GM23338 (cell line): Measurements from ENCODE around the gene RIN3.

ENCODE experiments used
- CREB1 ChIP-seq: fragments of 250-450 bp; sonication (Bioruptor Pico); IDR thresholded peaks from 2 replicates; pipeline ENCODE4 v1.5.0; 2020; ENCODE audit warnings: low read depth, mild to moderate bottlenecking, moderate library complexity
- EZH2 ChIP-seq: fragments of 200-600 bp; sonication (generic); IDR thresholded peaks from one replicate; pipeline ENCODE4 v1.8.0; 2017; ENCODE audit warnings: antibody characterized with exemption, mild to moderate bottlenecking, low read depth; ENCODE audit not compliant: unreplicated experiment
- JUNB ChIP-seq: IDR thresholded peaks from one replicate; pipeline ENCODE4 v1.6.1; 2016; ENCODE audit warnings: antibody characterized with exemption; ENCODE audit not compliant: unreplicated experiment
- POLR2AphosphoS5 ChIP-seq: IDR thresholded peaks from 2 replicates; pipeline ENCODE4 v1.6.1; 2016; ENCODE audit warnings: antibody characterized with exemption, low read depth
- TF ChIP-seq, protein P1 (sequence below), 2 experiments: fragments of 200-600 bp in 1 of 2; sonication (generic) in 1 of 2; conservative IDR thresholded peaks; 2 replicates each; pipeline versions ENCODE4 v1.5.1 to v1.6.1; 2016 to 2017; ENCODE audit warnings: antibody characterized with exemption in 2 of 2, low read depth in 2 of 2, mild to moderate bottlenecking in 2 of 2, moderate library complexity in 1 of 2

DNA sequence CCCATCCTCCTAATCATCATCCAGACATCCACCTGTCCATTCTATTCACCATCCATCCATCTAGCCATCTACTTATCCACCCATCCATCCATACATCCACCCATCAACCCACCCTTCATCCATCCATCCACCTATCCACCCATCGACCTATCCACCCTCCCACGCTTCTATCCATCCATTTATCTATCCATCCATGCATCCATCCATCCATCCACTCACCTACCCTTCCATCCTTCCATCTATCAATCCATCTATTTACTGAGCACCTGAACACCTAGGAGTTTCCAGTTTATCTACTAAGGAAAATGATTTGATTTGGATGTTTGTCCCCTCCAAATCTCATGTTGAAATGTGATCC, 7.5 kb downstream of the RIN3 start:
- TF ChIP-seq, protein P1, sequence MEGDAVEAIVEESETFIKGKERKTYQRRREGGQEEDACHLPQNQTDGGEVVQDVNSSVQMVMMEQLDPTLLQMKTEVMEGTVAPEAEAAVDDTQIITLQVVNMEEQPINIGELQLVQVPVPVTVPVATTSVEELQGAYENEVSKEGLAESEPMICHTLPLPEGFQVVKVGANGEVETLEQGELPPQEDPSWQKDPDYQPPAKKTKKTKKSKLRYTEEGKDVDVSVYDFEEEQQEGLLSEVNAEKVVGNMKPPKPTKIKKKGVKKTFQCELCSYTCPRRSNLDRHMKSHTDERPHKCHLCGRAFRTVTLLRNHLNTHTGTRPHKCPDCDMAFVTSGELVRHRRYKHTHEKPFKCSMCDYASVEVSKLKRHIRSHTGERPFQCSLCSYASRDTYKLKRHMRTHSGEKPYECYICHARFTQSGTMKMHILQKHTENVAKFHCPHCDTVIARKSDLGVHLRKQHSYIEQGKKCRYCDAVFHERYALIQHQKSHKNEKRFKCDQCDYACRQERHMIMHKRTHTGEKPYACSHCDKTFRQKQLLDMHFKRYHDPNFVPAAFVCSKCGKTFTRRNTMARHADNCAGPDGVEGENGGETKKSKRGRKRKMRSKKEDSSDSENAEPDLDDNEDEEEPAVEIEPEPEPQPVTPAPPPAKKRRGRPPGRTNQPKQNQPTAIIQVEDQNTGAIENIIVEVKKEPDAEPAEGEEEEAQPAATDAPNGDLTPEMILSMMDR (conservative IDR thresholded peaks at IDR 0.05; ENCODE audit: low read depth in 2 of 2) = no peak
- TF ChIP-seq EZH2 (no peak), POLR2AphosphoS5 (no peak), CREB1 (no peak), JUNB (no peak)
